Ovary (tissue), 3 donors: ENCODE results near the gene SYNDIG1.

Experiments
- CTCF ChIP-seq, 3 donors: fragments of 450-650 bp in 2 of 3; fragments of 200-600 bp in 1 of 3; IDR thresholded peaks; one replicate each; pipeline versions ENCODE4 v1.5.1 to v1.8.0; 2016 to 2022; ENCODE audit warnings: antibody characterized with exemption in 3 of 3, mild to moderate bottlenecking in 1 of 3
- EP300 ChIP-seq: sonication (generic); formaldehyde crosslinking; IDR thresholded peaks from one replicate; pipeline ENCODE4 v1.6.1; 2017; ENCODE audit warnings: antibody characterized with exemption
- donor health status: DM: no; HTN: no; CAD: no.

GRCh38 chr20:24590178-24590982, 121.0 kb downstream of the SYNDIG1 start:
- TF ChIP-seq CTCF (IDR thresholded peaks at IDR 0.05) (no peak), EP300 (no peak)
